IMR-90 (cell line): ENCODE results near the gene B4GALT1. TPM values are rescaled to one million over a fixed set of nuclear protein-coding genes. Genes with fewer than 3 reads are reported as not detected.

Experiments used
- ATAC-seq: fragments of 200-7000 bp; cut with Tn5 transposase; 2 replicates; pipeline ENCODE4 v1.9.1; 2020; ENCODE audit warnings: low read depth, mild to moderate bottlenecking, moderate library complexity
- BruUV-seq: library from RNA; stranded (reverse); fragments of 400-500 nt; replicated peaks from 2 replicates; lab custom pipeline; 2021; lab: Mats Ljungman, UMichigan
- CTCF ChIA-PET: fragments of 300-600 bp; formaldehyde crosslinking; extraction: SDS; loops from one replicate; lab custom pipeline; 2021; ENCODE audit warnings: antibody characterized with exemption; lab: Yijun Ruan, JAX
- POLR2A ChIA-PET: fragments of 300-600 bp; sonication (Branson Sonifier 250); formaldehyde crosslinking; loops from one replicate; lab custom pipeline; 2022; ENCODE audit warnings: antibody characterized with exemption; ENCODE audit not compliant: unreplicated experiment; lab: Charles Lee
- DNase-seq: peaks from one replicate; pipeline ENCODE4 v3.0.0; 2013
- H2AFZ ChIP-seq: replicated peaks from 2 replicates; pipeline ENCODE3; 2013; ENCODE audit warnings: low read length, mild to moderate bottlenecking; ENCODE audit not compliant: poor library complexity
- H2AK5ac ChIP-seq: 2 replicates; pipeline ENCODE4 v1.6.1; 2013; ENCODE audit warnings: low read depth, low read length, inconsistent platforms
- H2AK9ac ChIP-seq: replicated peaks from 2 replicates; pipeline ENCODE3; 2013; ENCODE audit warnings: mild to moderate bottlenecking, low read depth, low read length, moderate library complexity; ENCODE audit not compliant: poor library complexity
- H2BK120ac ChIP-seq: 2 replicates; pipeline ENCODE4 v1.6.1; 2013; ENCODE audit warnings: low read depth, low read length, inconsistent platforms
- H2BK15ac ChIP-seq: 3 replicates; pipeline ENCODE4 v1.6.1; 2013; ENCODE audit warnings: low read depth, low read length, inconsistent platforms
- H2BK20ac ChIP-seq: 2 replicates; pipeline ENCODE4 v1.6.1; 2013; ENCODE audit warnings: low read depth, mild to moderate bottlenecking, inconsistent platforms, low read length, moderate library complexity
- H2BK5ac ChIP-seq: 2 replicates; pipeline ENCODE4 v1.6.1; 2013; ENCODE audit warnings: mild to moderate bottlenecking, low read depth, low read length, inconsistent platforms; ENCODE audit not compliant: poor library complexity, severe bottlenecking
- H3K14ac ChIP-seq: replicated peaks from 2 replicates; pipeline ENCODE4 v1.6.1; 2013; ENCODE audit warnings: low read depth, low read length, inconsistent platforms
- H3K18ac ChIP-seq: 2 replicates; pipeline ENCODE4 v1.6.1; 2013; ENCODE audit warnings: low read depth, low read length, control low read depth
- H3K23ac ChIP-seq: 2 replicates; pipeline ENCODE4 v1.6.1; 2013; ENCODE audit warnings: low read depth, low read length, inconsistent platforms
- H3K27ac ChIP-seq: 2 replicates; pipeline ENCODE4 v1.5.1; 2013; ENCODE audit warnings: mild to moderate bottlenecking, control low read depth, low read length; ENCODE audit not compliant: insufficient read depth
- H3K27me3 ChIP-seq: 2 replicates; pipeline ENCODE4 v1.6.1; 2013; ENCODE audit warnings: low read length; ENCODE audit not compliant: control insufficient read depth, insufficient read depth
- H3K36me3 ChIP-seq: 2 replicates; pipeline ENCODE4 v1.6.1; 2013; ENCODE audit warnings: low read length, mixed read lengths; ENCODE audit not compliant: control insufficient read depth, insufficient read depth
- H3K4ac ChIP-seq: 2 replicates; pipeline ENCODE4 v1.6.1; 2013; ENCODE audit warnings: low read depth, low read length, inconsistent platforms
- H3K4me1 ChIP-seq: 2 replicates; pipeline ENCODE4 v1.6.1; 2013; ENCODE audit warnings: low read length, mixed read lengths; ENCODE audit not compliant: control insufficient read depth, insufficient read depth
- H3K4me2 ChIP-seq: 2 replicates; pipeline ENCODE4 v1.6.1; 2013; ENCODE audit warnings: low read depth, mild to moderate bottlenecking, control low read depth, low read length, moderate library complexity
- H3K4me3 ChIP-seq: 2 replicates; pipeline ENCODE4 v1.5.1; 2013; ENCODE audit warnings: low read depth, mild to moderate bottlenecking, control low read depth, low read length, moderate library complexity; ENCODE audit not compliant: insufficient read depth
- H3K56ac ChIP-seq: 2 replicates; pipeline ENCODE4 v1.6.1; 2013; ENCODE audit warnings: low read length, inconsistent platforms; ENCODE audit not compliant: insufficient read depth; ENCODE audit errors: extremely low read depth
- H3K79me1 ChIP-seq, 2 experiments: 2 replicates each; pipeline ENCODE4 v1.6.1; 2013; ENCODE audit warnings: low read length in 2 of 2, inconsistent platforms in 1 of 2, low read depth in 1 of 2
- H3K9ac ChIP-seq: 2 replicates; pipeline ENCODE4 v1.6.1; 2013; ENCODE audit warnings: low read depth, low read length, control low read depth
- H3K9me1 ChIP-seq: 2 replicates; pipeline ENCODE4 v1.6.1; 2013; ENCODE audit warnings: low read length, inconsistent platforms; ENCODE audit not compliant: insufficient read depth
- H3K9me3 ChIP-seq: 2 replicates; pipeline ENCODE4 v1.6.1; 2013; ENCODE audit warnings: low read length; ENCODE audit not compliant: control insufficient read depth, insufficient read depth
- H4K20me1 ChIP-seq: 2 replicates; pipeline ENCODE4 v1.6.1; 2013; ENCODE audit warnings: low read length, inconsistent platforms; ENCODE audit not compliant: insufficient read depth
- H4K5ac ChIP-seq: 2 replicates; pipeline ENCODE4 v1.6.1; 2013; ENCODE audit warnings: mild to moderate bottlenecking, low read depth, low read length, control low read depth
- H4K8ac ChIP-seq, 2 experiments: 2 replicates each; pipeline ENCODE4 v1.6.1; 2013; ENCODE audit warnings: low read depth in 2 of 2, low read length in 2 of 2, control low read depth in 1 of 2, inconsistent platforms in 1 of 2
- H4K91ac ChIP-seq: 2 replicates; pipeline ENCODE4 v1.6.1; 2013; ENCODE audit warnings: low read depth, low read length, inconsistent platforms; ENCODE audit not compliant: insufficient read depth
- CEBPB ChIP-seq: IDR thresholded peaks from 2 replicates; pipeline ENCODE4 v1.6.1; 2012; ENCODE audit warnings: low read depth, low read length, improper control_type of control experiment
- CHD1 ChIP-seq: IDR thresholded peaks from 2 replicates; pipeline ENCODE4 v1.6.1; 2012; ENCODE audit warnings: low read depth, low read length, improper control_type of control experiment
- CTCF ChIP-seq: conservative IDR thresholded peaks from 2 replicates; pipeline ENCODE4 v1.5.1; 2012; ENCODE audit warnings: mild to moderate bottlenecking, low read depth, low read length, improper control_type of control experiment
- ELK1 ChIP-seq: fragments of 150-350 bp; IDR thresholded peaks from 2 replicates; pipeline ENCODE4 v1.6.1; 2016; ENCODE audit warnings: low read depth, mild to moderate bottlenecking, low read length, moderate library complexity, borderline replicate concordance
- FOS ChIP-seq: fragments of 150-350 bp; IDR thresholded peaks from 2 replicates; pipeline ENCODE4 v1.6.1; 2016; ENCODE audit warnings: low read depth, low read length
- MAFK ChIP-seq: IDR thresholded peaks from 2 replicates; pipeline ENCODE4 v1.6.1; 2012; ENCODE audit warnings: low read depth, low read length, improper control_type of control experiment
- MAZ ChIP-seq: IDR thresholded peaks from 2 replicates; pipeline ENCODE4 v1.6.1; 2012; ENCODE audit warnings: low read depth, mild to moderate bottlenecking, low read length, improper control_type of control experiment, moderate library complexity, borderline replicate concordance
- NFE2L2 ChIP-seq: fragments of 150-350 bp; IDR thresholded peaks from 2 replicates; pipeline ENCODE4 v1.6.1; 2016; ENCODE audit warnings: low read depth, mild to moderate bottlenecking, low read length
- POLR2A ChIP-seq: IDR thresholded peaks from 2 replicates; pipeline ENCODE4 v1.6.1; 2012; ENCODE audit warnings: mild to moderate bottlenecking, low read depth, low read length
- RAD21 ChIP-seq: IDR thresholded peaks from 2 replicates; pipeline ENCODE4 v1.6.1; 2012; ENCODE audit warnings: low read length, improper control_type of control experiment
- RCOR1 ChIP-seq: IDR thresholded peaks from 2 replicates; pipeline ENCODE4 v1.6.1; 2012; ENCODE audit warnings: mild to moderate bottlenecking, low read length, improper control_type of control experiment; ENCODE audit not compliant: insufficient replicate concordance
- RFX5 ChIP-seq: IDR thresholded peaks from 2 replicates; pipeline ENCODE4 v1.8.0; 2012; ENCODE audit warnings: low read depth, mild to moderate bottlenecking, low read length, moderate library complexity
- SMC3 ChIP-seq: fragments of 150-350 bp; IDR thresholded peaks from 2 replicates; pipeline ENCODE4 v1.6.1; 2016; ENCODE audit warnings: low read depth, mild to moderate bottlenecking, antibody characterized with exemption, low read length, moderate library complexity
- WGBS, 2 experiments: methylation state at CpG; one replicate each; pipeline versions ENCODE4 v1.1.5 to v1.1.7; 2013; ENCODE audit warnings: missing lambda C conversion rate in 2 of 2; ENCODE audit not compliant: insufficient read length in 1 of 2; ENCODE audit errors: extremely low coverage in 2 of 2; 5-methylcytosine and 5-hydroxymethylcytosine counted together
- dilution Hi-C: fragments of 300-500 bp; cut with HindIII; formaldehyde crosslinking; loops from one replicate; pipeline ENCODE4 v1.14.3; 2018; ENCODE audit warnings: low sequenced_read_pairs; ENCODE audit not compliant: unreplicated experiment
- in situ Hi-C: fragments of 300-500 bp; cut with MboI; formaldehyde crosslinking; loops from 3 replicates; pipeline ENCODE4 v1.14.3; 2019; ENCODE audit warnings: low sequenced_read_pairs, inconsistent platforms, mixed read lengths
- intact Hi-C: fragments of 100-400 bp; cut with micrococcal nuclease; formaldehyde crosslinking; loops from 2 replicates; pipeline ENCODE4 v1.10.0; 2022
- polyA plus RNA-seq, 3 experiments: library from polyadenylated mRNA; depleted of rRNA; stranded (reverse); fragments of >200 nt; gene quantifications; 2 replicates each; pipeline ENCODE4 v1.2.3, GENCODE V29; 2012; ENCODE audit warnings: low replicate concordance in 1 of 3
- total RNA-seq: library from RNA; depleted of rRNA; stranded (reverse); fragments of >200 nt; gene quantifications from 2 replicates; pipeline ENCODE4 v1.2.3, GENCODE V29; 2012

Gene B4GALT1
- total and polyA plus RNA-seq, 2 of the 4 experiments (the other 2 are of a cell fraction), result 8.8 to 37.8 TPM

- intact Hi-C loops (no loop called here), dilution Hi-C loops (no loop called here), in situ Hi-C loops (no loop called here)
- DNase-seq (no peak), ATAC-seq (no peak)
- Histone ChIP-seq H3K23ac (no peak overlapping the region), H3K9me3 (no peaks in the 10 kb centered on the region), H4K5ac (no peak overlapping the region), H2AK9ac (no peak overlapping the region), H3K36me3 (no peaks in the 10 kb centered on the region), H3K9ac (no peak overlapping the region), H3K14ac (no peak overlapping the region), H3K27ac (no peak overlapping the region), H3K79me1 (no peaks in the 10 kb centered on the region), H2BK120ac (no peak overlapping the region), H2BK5ac (no peak overlapping the region), H4K91ac (no peak overlapping the region), H3K4me3 (no peak overlapping the region), H2AK5ac (no peak overlapping the region), H2BK15ac (no peak overlapping the region), H3K18ac (no peak overlapping the region), H2BK20ac (no peak overlapping the region), H2AFZ (no peak overlapping the region), H3K4ac (no peak overlapping the region), H3K27me3 (peaks cover 13% of the 10 kb centered on the region), H3K9me1 (no peaks in the 10 kb centered on the region), H4K8ac (no peak overlapping the region), H3K4me1 (peaks cover 6% of the 10 kb centered on the region), H3K4me2 (no peak overlapping the region), H4K20me1 (no peaks in the 10 kb centered on the region), H3K56ac (no peak overlapping the region)
- no CpG with 5 or more reads among the region's 1 CpG for WGBS, 2 experiments
- POLR2A ChIA-PET, result no interaction called here
- CTCF ChIA-PET, result no interaction called here
- BruUV-seq, result no TSS peak
- TF ChIP-seq NFE2L2 (no peak), POLR2A (no peak), FOS (no peak), ELK1 (no peak), SMC3 (no peak), RCOR1 (no peak), RAD21 (no peak), RFX5 (no peak), CEBPB (no peak), CHD1 (no peak), MAZ (no peak), MAFK (no peak), CTCF (no peak)
These were observed 42.3 kb upstream of the B4GALT1 start for GRCh38 chr9:33209394-33209793.
